Panc1 (cell line): Measurements from ENCODE around the gene DNM3.

Experiments
- CTCF ChIP-seq: fragments of 450-650 bp; IDR thresholded peaks from 2 replicates; pipeline ENCODE4 v1.5.1; 2017; ENCODE audit warnings: mild to moderate bottlenecking
- POLR2AphosphoS5 ChIP-seq: IDR thresholded peaks from 2 replicates; pipeline ENCODE4 v1.6.1; 2012; ENCODE audit warnings: mild to moderate bottlenecking, low read depth, low read length, moderate library complexity
- REST ChIP-seq, 2 experiments: IDR thresholded peaks; 2 replicates each; pipeline ENCODE4 v1.6.1; 2011 to 2012; ENCODE audit warnings: low read depth in 2 of 2, control low read depth in 1 of 2, low read length in 1 of 2, mild to moderate bottlenecking in 1 of 2, moderate library complexity in 1 of 2; ENCODE audit not compliant: insufficient read depth in 1 of 2

- TF ChIP-seq CTCF (no peak), REST (IDR thresholded peaks at IDR 0.05; ENCODE audit: insufficient read depth in 1 of 2, low read depth in 2 of 2, low read length in 1 of 2) (no peak), POLR2AphosphoS5 (no peak)
Measured at GRCh38 chr1:171940368-171940767, 99.1 kb downstream of the DNM3 start.
